ENCODE data around the gene VTA1. TPM values are rescaled to one million over a fixed set of nuclear protein-coding genes. Genes with fewer than 3 reads are reported as not detected.

Gene VTA1
- total RNA-seq, 1 experiment from 2014 or later: 67.8 TPM

GRCh38 chr6:142174703-142175102 lies 27.6 kb downstream of the VTA1 start (continued):
- TF ChIP-seq JUND (IDR thresholded peaks at IDR 0.05) (no peak), FOSL1 (IDR thresholded peaks at IDR 0.05; ENCODE audit: low read depth) (no peak), MAX (IDR thresholded peaks at IDR 0.05) (no peak), ZNF274 (IDR thresholded peaks at IDR 0.05; ENCODE audit: low read depth, low read length) (no peak), TCF7L2 (IDR thresholded peaks at IDR 0.05; ENCODE audit: borderline replicate concordance, extremely low read depth, insufficient read depth, insufficient read length) (no peak), POLR2A (IDR thresholded peaks at IDR 0.05; ENCODE audit: borderline replicate concordance, extremely low read depth, insufficient read depth, insufficient read length) (no peak), EZH2phosphoT487 (IDR thresholded peaks at IDR 0.05; ENCODE audit: borderline replicate concordance) (no peak), ZFX (IDR thresholded peaks at IDR 0.05) (no peak), SP1 (IDR thresholded peaks at IDR 0.05; ENCODE audit: low read depth) (no peak), ELF1 (IDR thresholded peaks at IDR 0.05; ENCODE audit: borderline replicate concordance, low read depth) (no peak)

GRCh38 chr6:142178129-142178528 lies 31.1 kb downstream of the VTA1 start:
- Histone ChIP-seq H3K9ac (ENCODE audit: low read length) (no peak overlapping the region), H3K4me2 (ENCODE audit: low read length) (no peak overlapping the region), H3K4me1 (ENCODE audit: control insufficient read depth in 1 of 2, insufficient read depth in 2 of 2, low read length in 2 of 2) (no peaks in the 10 kb centered on the region), H3K9me2 (ENCODE audit: insufficient read depth) (no peaks in the 10 kb centered on the region), H3K36me3 (ENCODE audit: control insufficient read depth in 1 of 2, insufficient read depth in 2 of 2, low read length in 2 of 2) (peaks cover 4 to 10% of the 10 kb centered on the region in 2 experiments; a peak in 2 of 4 replicates), H3K27me3 (ENCODE audit: insufficient read depth, low read length) (no peaks in the 10 kb centered on the region), H2AFZ (ENCODE audit: low read depth, low read length, poor library complexity, severe bottlenecking) (no peak overlapping the region), H3K27ac (ENCODE audit: low read depth, low read length) (no peak overlapping the region), H3K9me3 (ENCODE audit: control insufficient read depth in 1 of 2, insufficient read depth in 1 of 2, low read depth in 1 of 2, low read length in 2 of 2) (no peaks in the 10 kb centered on the region), H3K4me3 (replicated peaks in 1 of 2; ENCODE audit: low read depth in 1 of 2, low read length in 2 of 2) (no peak overlapping the region), H3K79me2 (ENCODE audit: insufficient read depth, low read length) (peaks cover 12% of the 10 kb centered on the region; the same call in 1 of the 2 replicates), H4K20me1 (ENCODE audit: insufficient read depth) (no peaks in the 10 kb centered on the region)
- ATAC-seq (no peak), DNase-seq (ENCODE audit: low read depth, low spot score) (no peak)
- intact Hi-C loops (cut with micrococcal nuclease): no loop called here
- POLR2A ChIA-PET: interaction anchor here (1.0 kb wide), 1 partner anchor 8 kb away, joined by 3 read pairs; no protein-coding TSS in a partner anchor
- BruUV-seq (replicated peaks): no TSS peak
- CTCF ChIA-PET: interaction anchor here (0.8 to 1.3 kb wide), 2 partner anchors 29 to 210 kb away, joined by 3 read pairs; no protein-coding TSS in a partner anchor
- TF ChIP-seq SRF (IDR thresholded peaks at IDR 0.05; ENCODE audit: low read depth): no peak
- RAD21 ChIA-PET (ENCODE audit: low non-redundant PET in 1 of 2, low total read pairs in 2 of 2, uncharacterized antibody in 2 of 2, unreplicated experiment in 2 of 2): no interaction called here

Measured in HCT116 (cell line).